H1 (cell line): Measurements from ENCODE around the gene ARHGEF12. TPM values are rescaled to one million over a fixed set of nuclear protein-coding genes. Genes with fewer than 3 reads are reported as not detected.

Source experiments
- CTCF ChIA-PET: fragments of 300-600 bp; sonication (Branson Sonifier 250); formaldehyde crosslinking; loops from one replicate; lab custom pipeline; 2021; ENCODE audit not compliant: partially characterized antibody; lab: Charles Lee
- POLR2A ChIA-PET: fragments of 300-600 bp; sonication (Branson Sonifier 250); formaldehyde crosslinking; loops from one replicate; lab custom pipeline; 2021; ENCODE audit warnings: inconsistent platforms; ENCODE audit not compliant: partially characterized antibody; lab: Charles Lee
- DNase-seq, 2 experiments: peaks; one replicate each; pipeline versions ENCODE4 v3.0.0 to v3.0.0-alpha.2; 2010 to 2022; ENCODE audit warnings: low spot score in 2 of 2, low read depth in 1 of 2, mixed read lengths in 1 of 2
- FAIRE-seq: peaks from 2 replicates; lab custom pipeline; 2011; peaks lifted over from hg19 to GRCh38; lab: Jason Lieb, UNC
- H2AFZ ChIP-seq: 2 replicates; pipeline ENCODE4 v1.8.1; 2012; ENCODE audit warnings: low read length, inconsistent platforms
- H2AK5ac ChIP-seq: 2 replicates; pipeline ENCODE4 v1.6.1; 2013; ENCODE audit warnings: low read depth, low read length
- H2BK120ac ChIP-seq: replicated peaks from 2 replicates; pipeline ENCODE3; 2013; ENCODE audit warnings: low read depth, low read length, inconsistent platforms
- H2BK12ac ChIP-seq: 2 replicates; pipeline ENCODE4 v1.6.1; 2013; ENCODE audit warnings: low read depth, low read length
- H2BK15ac ChIP-seq: 2 replicates; pipeline ENCODE4 v1.6.1; 2013; ENCODE audit warnings: low read length
- H2BK20ac ChIP-seq: 2 replicates; pipeline ENCODE4 v1.6.1; 2013; ENCODE audit warnings: low read length
- H2BK5ac ChIP-seq: 2 replicates; pipeline ENCODE4 v1.6.1; 2013; ENCODE audit warnings: low read depth, low read length
- H3K14ac ChIP-seq: 2 replicates; pipeline ENCODE4 v1.6.1; 2013; ENCODE audit warnings: inconsistent platforms; ENCODE audit not compliant: insufficient read length
- H3K18ac ChIP-seq: 2 replicates; pipeline ENCODE4 v1.6.1; 2013; ENCODE audit warnings: low read length; ENCODE audit errors: extremely low read depth
- H3K23ac ChIP-seq: 2 replicates; pipeline ENCODE4 v1.6.1; 2013; ENCODE audit warnings: inconsistent platforms; ENCODE audit not compliant: insufficient read length
- H3K23me2 ChIP-seq: 2 replicates; pipeline ENCODE4 v1.6.1; 2013; ENCODE audit warnings: low read depth, low read length
- H3K27ac ChIP-seq: 2 replicates; pipeline ENCODE4 v1.6.1; 2011; ENCODE audit warnings: low read depth, low read length, inconsistent platforms
- H3K27me3 ChIP-seq, 4 experiments: replicated peaks in 1 of 4; 1 replicate in 1 of 4; 2 replicates in 3 of 4; pipeline versions ENCODE4 v1.6.1 to v1.8.1; 2011 to 2013; ENCODE audit warnings: low read length in 3 of 4, mild to moderate bottlenecking in 3 of 4, inconsistent platforms in 2 of 4, mixed read lengths in 2 of 4, moderate library complexity in 1 of 4; ENCODE audit not compliant: control insufficient read depth in 3 of 4, insufficient read depth in 3 of 4; ENCODE audit errors: extremely low read depth in 1 of 4
- H3K36me3 ChIP-seq, 4 experiments: 2 replicates each; pipeline versions ENCODE4 v1.6.1 to v1.8.1; 2011 to 2013; ENCODE audit warnings: mild to moderate bottlenecking in 4 of 4, low read length in 3 of 4, moderate library complexity in 2 of 4, control low read depth in 1 of 4, inconsistent platforms in 1 of 4; ENCODE audit not compliant: insufficient read depth in 4 of 4, control insufficient read depth in 2 of 4
- H3K4ac ChIP-seq: replicated peaks from 2 replicates; pipeline ENCODE3; 2013; ENCODE audit warnings: low read length, low read depth, mixed read lengths, inconsistent platforms; ENCODE audit not compliant: insufficient read length
- H3K4me1 ChIP-seq, 4 experiments: replicated peaks in 1 of 4; 1 replicate in 1 of 4; 2 replicates in 3 of 4; pipeline versions ENCODE4 v1.6.1 to v1.8.1; 2011 to 2013; ENCODE audit warnings: low read length in 3 of 4, inconsistent platforms in 2 of 4, mixed read lengths in 1 of 4; ENCODE audit not compliant: insufficient read depth in 4 of 4, control insufficient read depth in 3 of 4
- H3K4me2 ChIP-seq, 2 experiments: 2 replicates each; pipeline versions ENCODE4 v1.6.1 to v1.8.1; 2011 to 2013; ENCODE audit warnings: low read depth in 2 of 2, low read length in 2 of 2, control low read depth in 1 of 2, inconsistent platforms in 1 of 2, mild to moderate bottlenecking in 1 of 2; ENCODE audit not compliant: insufficient read depth in 1 of 2
- H3K4me3 ChIP-seq, 4 experiments: fragments of 200-600, 300-600 bp in 1 of 4; sonication (generic), shearing (Covaris generic), sonication (Bioruptor Twin) in 1 of 4; 2 replicates each; pipeline versions ENCODE4 v1.5.1 to v1.8.1; 2011 to 2016; ENCODE audit warnings: low read length in 4 of 4, low read depth in 3 of 4, control low read depth in 2 of 4, inconsistent platforms in 2 of 4, mild to moderate bottlenecking in 2 of 4, mixed read lengths in 1 of 4, moderate library complexity in 1 of 4; ENCODE audit not compliant: insufficient read depth in 2 of 4; ENCODE audit errors: extremely low read depth in 1 of 4
- H3K56ac ChIP-seq: replicated peaks from 2 replicates; pipeline ENCODE3; 2013; ENCODE audit warnings: low read depth, mild to moderate bottlenecking, mixed read lengths, low read length, inconsistent platforms; ENCODE audit not compliant: insufficient read length
- H3K79me1 ChIP-seq: 2 replicates; pipeline ENCODE4 v1.6.1; 2013; ENCODE audit warnings: low read depth, low read length, control low read depth
- H3K79me2 ChIP-seq, 2 experiments: 2 replicates each; pipeline versions ENCODE4 v1.6.1 to v1.8.1; 2012 to 2013; ENCODE audit warnings: low read length in 2 of 2, mild to moderate bottlenecking in 2 of 2, inconsistent platforms in 1 of 2; ENCODE audit not compliant: insufficient read depth in 2 of 2, control insufficient read depth in 1 of 2
- H3K9ac ChIP-seq, 4 experiments: replicated peaks in 1 of 4; 1 replicate in 1 of 4; 2 replicates in 3 of 4; pipeline versions ENCODE4 v1.6.1 to v1.8.1; 2011 to 2013; ENCODE audit warnings: low read depth in 3 of 4, low read length in 3 of 4, control low read depth in 2 of 4, mild to moderate bottlenecking in 2 of 4, moderate library complexity in 2 of 4, inconsistent platforms in 1 of 4; ENCODE audit errors: extremely low read depth in 1 of 4
- H3K9me3 ChIP-seq, 2 experiments: 2 replicates each; pipeline versions ENCODE4 v1.6.1 to v1.8.1; 2012 to 2013; ENCODE audit warnings: mild to moderate bottlenecking in 2 of 2, moderate library complexity in 2 of 2, control low read depth in 1 of 2, inconsistent platforms in 1 of 2, low read depth in 1 of 2, low read length in 1 of 2, mixed read lengths in 1 of 2; ENCODE audit not compliant: insufficient read depth in 2 of 2
- H4K20me1 ChIP-seq, 2 experiments: replicated peaks in 1 of 2; 2 replicates each; pipeline versions ENCODE3 to v1.8.1; 2011 to 2013; ENCODE audit warnings: inconsistent platforms in 2 of 2, low read length in 2 of 2, mild to moderate bottlenecking in 1 of 2; ENCODE audit not compliant: insufficient read depth in 2 of 2, control insufficient read depth in 1 of 2
- H4K5ac ChIP-seq: 2 replicates; pipeline ENCODE4 v1.6.1; 2013; ENCODE audit warnings: low read length, low read depth, mixed read lengths, inconsistent platforms; ENCODE audit not compliant: insufficient read length
- H4K8ac ChIP-seq: 2 replicates; pipeline ENCODE4 v1.8.0; 2013; ENCODE audit warnings: mild to moderate bottlenecking, moderate library complexity, low read length, inconsistent platforms; ENCODE audit not compliant: insufficient read depth; ENCODE audit errors: extremely low read depth
- H4K91ac ChIP-seq: replicated peaks from 2 replicates; pipeline ENCODE3; 2013; ENCODE audit warnings: low read length, mixed read lengths, inconsistent platforms; ENCODE audit not compliant: insufficient read length
- CBX8 ChIP-seq: fragments of 300-800, 300-1000 bp; sonication (generic); IDR thresholded peaks from 2 replicates; pipeline ENCODE4 v1.7.1; 2016; ENCODE audit warnings: low read depth, low read length, borderline replicate concordance
- CREB1 ChIP-seq: IDR thresholded peaks from 2 replicates; pipeline ENCODE4 v1.6.1; 2012; ENCODE audit warnings: inconsistent platforms
- FOSL1 ChIP-seq: IDR thresholded peaks from 2 replicates; pipeline ENCODE4 v1.6.1; 2011; ENCODE audit warnings: mild to moderate bottlenecking, low read depth, low read length, moderate library complexity; ENCODE audit not compliant: insufficient read depth
- JUND ChIP-seq: IDR thresholded peaks from 2 replicates; pipeline ENCODE4 v1.6.1; 2011; ENCODE audit warnings: mild to moderate bottlenecking, improper control_type of control experiment, low read length
- KDM1A ChIP-seq: fragments of 200-600, 300-600 bp; sonication (generic); IDR thresholded peaks from 2 replicates; pipeline ENCODE4 v1.7.1; 2016; ENCODE audit warnings: mild to moderate bottlenecking, low read length, borderline replicate concordance
- POLR2A ChIP-seq, 2 experiments: IDR thresholded peaks; 1 replicate in 1 of 2; 2 replicates in 1 of 2; pipeline ENCODE4 v1.6.1; 2011; ENCODE audit warnings: low read depth in 2 of 2, low read length in 2 of 2, mild to moderate bottlenecking in 2 of 2; ENCODE audit errors: control extremely low read depth in 1 of 2
- SP4 ChIP-seq: IDR thresholded peaks from 2 replicates; pipeline ENCODE4 v1.6.1; 2012; ENCODE audit warnings: low read length, inconsistent platforms
- TAF1 ChIP-seq: IDR thresholded peaks from 2 replicates; pipeline ENCODE4 v1.6.1; 2011; ENCODE audit warnings: mild to moderate bottlenecking, low read depth, low read length
- TAF7 ChIP-seq: optimal IDR thresholded peaks from 2 replicates; pipeline ENCODE3; 2011; ENCODE audit warnings: low read depth, mild to moderate bottlenecking, inconsistent platforms, low read length, moderate library complexity, borderline replicate concordance
- YY1 ChIP-seq: IDR thresholded peaks from 2 replicates; pipeline ENCODE4 v1.6.1; 2011; ENCODE audit warnings: low read depth, mild to moderate bottlenecking, low read length
- WGBS, 2 experiments: shearing (Covaris generic) in 1 of 2; methylation state at CpG; one replicate each; pipeline versions ENCODE4 v1.1.6 to v1.1.7; 2013 to 2015; ENCODE audit warnings: low lambda C conversion rate in 2 of 2, mixed read lengths in 2 of 2, inconsistent platforms in 1 of 2, low coverage in 1 of 2, missing lambda C conversion rate in 1 of 2; ENCODE audit not compliant: insufficient replicate concordance in 2 of 2, insufficient coverage in 1 of 2, insufficient read length in 1 of 2; ENCODE audit errors: extremely low coverage in 1 of 2, missing lambda C conversion rate in 1 of 2; 5-methylcytosine and 5-hydroxymethylcytosine counted together
- polyA plus RNA-seq, 7 experiments: library from polyadenylated mRNA; depleted of rRNA in 3 of 7; stranded (reverse) in 5 of 7; unstranded in 2 of 7; fragments of >200 nt in 5 of 7; fragments of 200-250 nt in 2 of 7; gene quantifications; 1 replicate in 5 of 7; 2 replicates in 1 of 7; 4 replicates in 1 of 7; pipeline versions ENCODE4 v1.2.1 to v1.2.3, GENCODE V29; 2011 to 2013; ENCODE audit warnings: missing spikeins in 2 of 7, mixed read lengths in 2 of 7
- total RNA-seq: library from RNA; stranded (reverse); fragmentation: NEBNext Ultra II Directional; extraction: Animal tissue kit (Norgen Biotek cat#: 25700); gene quantifications from 2 replicates; pipeline ENCODE4 v1.2.1, GENCODE V29; 2021
- TF ChIP-seq, protein P1 (sequence below): IDR thresholded peaks from 2 replicates; pipeline ENCODE4 v1.6.1; 2012; ENCODE audit warnings: low read length, inconsistent platforms
- TF ChIP-seq, protein P2 (sequence below): IDR thresholded peaks from 2 replicates; pipeline ENCODE4 v1.6.1; 2011; ENCODE audit warnings: low read length, improper control_type of control experiment

The ARHGEF12 gene
- total and polyA plus RNA-seq, 2 of the 8 experiments (the other 6 are each of a cell fraction or from before 2014, with no cell fraction given): 5.1 to 33.7 TPM

DNA sequence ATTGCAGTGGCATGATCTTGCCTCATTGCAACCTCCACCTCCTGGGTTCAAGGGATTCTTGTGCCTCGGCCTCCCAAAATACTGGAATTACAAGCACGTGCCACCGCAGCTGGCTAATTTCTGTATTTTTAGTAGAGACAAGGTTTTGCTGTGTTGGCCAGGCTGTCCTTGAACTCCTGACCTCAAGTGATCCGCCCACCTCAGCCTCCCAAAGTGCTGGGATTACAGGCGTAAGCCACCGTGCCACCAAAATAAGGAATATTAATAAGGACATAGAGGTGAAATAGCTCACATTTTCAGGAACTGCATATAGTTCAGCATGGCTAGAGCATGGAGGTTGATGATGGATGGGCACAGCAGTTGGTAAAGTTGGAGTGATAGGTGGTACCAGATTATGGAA, 21.4 kb downstream of the ARHGEF12 start:
- Histone ChIP-seq H3K9ac (no peak overlapping the region), H4K20me1 (peaks cover 0 to 4% of the 10 kb centered on the region in 2 experiments), H3K4ac (no peak overlapping the region), H3K23me2 (no peaks in the 10 kb centered on the region; the same call in 1 of the 2 replicates), H2BK12ac (no peak overlapping the region), H3K4me2 (no peak overlapping the region), H2BK20ac (no peak overlapping the region), H2AK5ac (no peak overlapping the region), H3K27ac (no peak overlapping the region), H3K27me3 (no peaks in the 10 kb centered on the region), H3K79me1 (peaks cover 2% of the 10 kb centered on the region; the same call in 1 of the 2 replicates), H3K23ac (no peak overlapping the region), H4K5ac (no peak overlapping the region), H3K9me3 (peaks cover 4% of the 10 kb centered on the region in 2 experiments; a peak in 1 of 4 replicates), H2BK15ac (no peak overlapping the region), H3K56ac (no peak overlapping the region), H2AFZ (no peak overlapping the region), H3K36me3 (no peaks in the 10 kb centered on the region; a peak in 1 of 8 replicates), H3K14ac (no peak overlapping the region), H3K18ac (no peak overlapping the region), H2BK120ac (no peak overlapping the region), H4K8ac (no peak overlapping the region), H2BK5ac (no peak overlapping the region), H3K4me3 (no peak overlapping the region), H3K79me2 (peaks cover 2 to 75% of the 10 kb centered on the region in 2 experiments; a peak in 3 of 4 replicates), H3K4me1 (peaks cover 0 to 1% (median 0%) of the 10 kb centered on the region in 4 experiments; a peak in 1 of 7 replicates), H4K91ac (no peak overlapping the region)
- ChIA-PET CTCF (interaction anchor here (1.2 to 1.3 kb wide), 2 partner anchors 12 to 16 kb away, joined by 3 read pairs; no protein-coding TSS in a partner anchor), POLR2A (interaction anchor here (1.0 kb wide), 1 partner anchor 14 kb away, joined by 3 read pairs; no protein-coding TSS in a partner anchor)
- DNase-seq (no peak), FAIRE-seq (no peak)
- 91% methylated on average over 6 of the region's 6 CpGs; no CpG with 5 or more reads in 1 of the 2 experiments for WGBS, 2 experiments
- TF ChIP-seq TAF1 (no peak), KDM1A (no peak), TAF7 (no peak), JUND (no peak), FOSL1 (no peak), CBX8 (no peak), POLR2A (IDR thresholded peaks at IDR 0.05; ENCODE audit: control extremely low read depth in 1 of 2, low read depth in 2 of 2, low read length in 2 of 2) (no peak), SP4 (no peak), CREB1 (no peak), YY1 (no peak)
- TF ChIP-seq, protein P1, sequence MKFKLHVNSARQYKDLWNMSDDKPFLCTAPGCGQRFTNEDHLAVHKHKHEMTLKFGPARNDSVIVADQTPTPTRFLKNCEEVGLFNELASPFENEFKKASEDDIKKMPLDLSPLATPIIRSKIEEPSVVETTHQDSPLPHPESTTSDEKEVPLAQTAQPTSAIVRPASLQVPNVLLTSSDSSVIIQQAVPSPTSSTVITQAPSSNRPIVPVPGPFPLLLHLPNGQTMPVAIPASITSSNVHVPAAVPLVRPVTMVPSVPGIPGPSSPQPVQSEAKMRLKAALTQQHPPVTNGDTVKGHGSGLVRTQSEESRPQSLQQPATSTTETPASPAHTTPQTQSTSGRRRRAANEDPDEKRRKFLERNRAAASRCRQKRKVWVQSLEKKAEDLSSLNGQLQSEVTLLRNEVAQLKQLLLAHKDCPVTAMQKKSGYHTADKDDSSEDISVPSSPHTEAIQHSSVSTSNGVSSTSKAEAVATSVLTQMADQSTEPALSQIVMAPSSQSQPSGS: no peak
- TF ChIP-seq, protein P2, sequence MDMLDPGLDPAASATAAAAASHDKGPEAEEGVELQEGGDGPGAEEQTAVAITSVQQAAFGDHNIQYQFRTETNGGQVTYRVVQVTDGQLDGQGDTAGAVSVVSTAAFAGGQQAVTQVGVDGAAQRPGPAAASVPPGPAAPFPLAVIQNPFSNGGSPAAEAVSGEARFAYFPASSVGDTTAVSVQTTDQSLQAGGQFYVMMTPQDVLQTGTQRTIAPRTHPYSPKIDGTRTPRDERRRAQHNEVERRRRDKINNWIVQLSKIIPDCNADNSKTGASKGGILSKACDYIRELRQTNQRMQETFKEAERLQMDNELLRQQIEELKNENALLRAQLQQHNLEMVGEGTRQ: no peak
